Epithelial cell of umbilical artery (primary cell): ENCODE measurements around the gene NOCT. TPM values are rescaled to one million over a fixed set of nuclear protein-coding genes. Genes with fewer than 3 reads are reported as not detected.

ENCODE experiments used
- total RNA-seq: library from RNA; depleted of rRNA; stranded (reverse); fragments of >200 nt; gene quantifications from 2 replicates; pipeline ENCODE4 v1.2.3, GENCODE V29; 2014

NOCT gene, protein sequence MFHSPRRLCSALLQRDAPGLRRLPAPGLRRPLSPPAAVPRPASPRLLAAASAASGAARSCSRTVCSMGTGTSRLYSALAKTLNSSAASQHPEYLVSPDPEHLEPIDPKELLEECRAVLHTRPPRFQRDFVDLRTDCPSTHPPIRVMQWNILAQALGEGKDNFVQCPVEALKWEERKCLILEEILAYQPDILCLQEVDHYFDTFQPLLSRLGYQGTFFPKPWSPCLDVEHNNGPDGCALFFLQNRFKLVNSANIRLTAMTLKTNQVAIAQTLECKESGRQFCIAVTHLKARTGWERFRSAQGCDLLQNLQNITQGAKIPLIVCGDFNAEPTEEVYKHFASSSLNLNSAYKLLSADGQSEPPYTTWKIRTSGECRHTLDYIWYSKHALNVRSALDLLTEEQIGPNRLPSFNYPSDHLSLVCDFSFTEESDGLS
- 27.1 and 28.3 TPM in 2 replicates for total RNA-seq

DNA sequence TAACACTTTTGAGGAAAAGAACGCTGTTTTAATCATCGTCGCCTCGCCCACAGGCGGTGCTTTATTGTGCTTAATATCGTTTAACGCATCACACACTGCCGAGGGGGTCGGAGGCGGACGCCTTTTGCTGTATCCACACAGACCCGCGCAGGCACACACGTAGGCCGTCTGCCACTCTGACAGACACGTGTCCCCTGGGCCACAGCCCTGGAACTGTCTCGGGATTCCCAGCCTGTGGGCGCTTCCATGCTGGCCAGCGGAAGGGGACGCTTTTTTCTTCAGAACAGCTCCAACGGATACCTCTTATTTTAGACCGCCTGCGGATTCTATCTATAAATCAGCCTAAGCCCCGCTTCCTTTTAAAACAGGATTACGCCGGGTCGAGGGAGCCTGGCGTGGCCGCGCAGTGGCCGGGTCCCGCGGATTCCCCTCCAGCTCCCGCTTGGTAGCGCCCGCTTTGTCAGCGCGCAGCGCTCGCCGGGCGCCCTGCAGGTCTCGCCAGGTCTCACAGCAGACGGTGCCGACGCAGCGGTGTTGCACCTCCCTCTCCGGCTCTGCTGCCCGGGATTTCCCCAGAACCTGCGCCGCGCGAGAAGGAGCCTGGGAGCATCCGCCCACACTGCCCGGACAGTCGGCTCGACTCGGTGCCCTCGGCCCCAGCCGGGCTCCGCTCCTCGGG, at the start of gene NOCT:
Gene NOCT, plus strand, starts transcription at position 513 of the 679 bp plus-strand sequence. CDS start 201 bp downstream, outside the sequence.

Other genes starting within 250 kb of the NOCT start
- gene ELF2, start 161.4 kb downstream of the NOCT start, total RNA-seq = 35.4 and 37.1 TPM in 2 replicates